Measurements from ENCODE around the gene ACOX2.
A peak's percentile ranks its signal among the peaks of the same experiment; 100 is the strongest.
"Not testable (repeated sequence)": the region's sequence is repeated elsewhere in the genome, so short reads cannot be mapped to it uniquely, and the experiment has no call there.

The ACOX2 gene

GRCh38 chr3:58530354-58530865 lies 6.6 kb downstream of the ACOX2 start:
- H3K27ac ChIP-seq (ENCODE audit: low read depth, low read length) = no peak overlapping the region
- no peaks in the 10 kb centered on the region for H3K27me3 ChIP-seq (ENCODE audit: control insufficient read depth, low read length)
- H3K36me3 ChIP-seq (ENCODE audit: control insufficient read depth, low read length) = no peaks in the 10 kb centered on the region
- no peaks in the 10 kb centered on the region for H4K20me1 ChIP-seq (ENCODE audit: control insufficient read depth, insufficient read depth, low read depth, low read length)
- H3F3A ChIP-seq (ENCODE audit: control insufficient read depth, insufficient read depth) = no peaks in the 10 kb centered on the region
- no peak overlapping the region for H3K4me2 ChIP-seq (ENCODE audit: low read length)
- H3K9me2 ChIP-seq (replicated peaks; ENCODE audit: control insufficient read depth, low read length) = no peaks in the 10 kb centered on the region
- peaks cover 11% of the 10 kb centered on the region; the same call in 1 of the 2 replicates for H3K4me1 ChIP-seq (ENCODE audit: control insufficient read depth, low read length)
- H3K79me2 ChIP-seq (ENCODE audit: control insufficient read depth, low read length) = no peaks in the 10 kb centered on the region
- no peak for TF ChIP-seq EZH2phosphoT487 (IDR thresholded peaks at IDR 0.05; ENCODE audit: borderline replicate concordance, low read length)
- TF ChIP-seq CTCF (IDR thresholded peaks at IDR 0.05; ENCODE audit: low read depth, low read length, poor library complexity, severe bottlenecking) = no peak
- H3K9me3 ChIP-seq (ENCODE audit: control insufficient read depth, insufficient read depth, low read length) = no peaks in the 10 kb centered on the region
- H3K4me3 ChIP-seq (ENCODE audit: low read length) = no peak overlapping the region

- Histone ChIP-seq H3K9me3 (ENCODE audit: control insufficient read depth, insufficient read depth, low read length) (no peaks in the 10 kb centered on the region), H3K27ac (ENCODE audit: low read depth, low read length) (no peak overlapping the region), H3K4me3 (ENCODE audit: low read length) (no peak overlapping the region), H3K36me3 (ENCODE audit: control insufficient read depth, low read length) (no peaks in the 10 kb centered on the region), H3K27me3 (ENCODE audit: control insufficient read depth, low read length) (no peaks in the 10 kb centered on the region), H3F3A (ENCODE audit: control insufficient read depth, insufficient read depth) (no peaks in the 10 kb centered on the region), H4K20me1 (ENCODE audit: control insufficient read depth, insufficient read depth, low read depth, low read length) (no peaks in the 10 kb centered on the region), H3K4me1 (ENCODE audit: control insufficient read depth, low read length) (peaks cover 11% of the 10 kb centered on the region; the same call in 1 of the 2 replicates), H3K79me2 (ENCODE audit: control insufficient read depth, low read length) (no peaks in the 10 kb centered on the region), H3K9me2 (replicated peaks; ENCODE audit: control insufficient read depth, low read length) (no peaks in the 10 kb centered on the region), H3K4me2 (ENCODE audit: low read length) (no peak overlapping the region)
- TF ChIP-seq CTCF (IDR thresholded peaks at IDR 0.05; ENCODE audit: low read depth, low read length, poor library complexity, severe bottlenecking) (peak; percentile 75), EZH2phosphoT487 (IDR thresholded peaks at IDR 0.05; ENCODE audit: borderline replicate concordance, low read length) (no peak)
Measured at GRCh38 chr3:58529516-58530353, 7.3 kb downstream of the ACOX2 start.

GRCh38 chr3:58528629-58529028 lies 8.4 kb downstream of the ACOX2 start:
- Histone ChIP-seq H3K4me2 (ENCODE audit: low read length) (no peak overlapping the region), H3K79me2 (ENCODE audit: control insufficient read depth, low read length) (no peaks in the 10 kb centered on the region), H3K9me3 (ENCODE audit: control insufficient read depth, insufficient read depth, low read length) (no peaks in the 10 kb centered on the region), H3K27me3 (ENCODE audit: control insufficient read depth, low read length) (no peaks in the 10 kb centered on the region), H3K4me3 (ENCODE audit: low read length) (no peak overlapping the region), H3K36me3 (ENCODE audit: control insufficient read depth, low read length) (no peaks in the 10 kb centered on the region), H3F3A (ENCODE audit: control insufficient read depth, insufficient read depth) (no peaks in the 10 kb centered on the region), H3K27ac (ENCODE audit: low read depth, low read length) (no peak overlapping the region), H4K20me1 (ENCODE audit: control insufficient read depth, insufficient read depth, low read depth, low read length) (no peaks in the 10 kb centered on the region), H3K4me1 (ENCODE audit: control insufficient read depth, low read length) (peaks cover 11% of the 10 kb centered on the region; the same call in 1 of the 2 replicates), H3K9me2 (replicated peaks; ENCODE audit: control insufficient read depth, low read length) (no peaks in the 10 kb centered on the region)
- TF ChIP-seq CTCF (IDR thresholded peaks at IDR 0.05; ENCODE audit: low read depth, low read length, poor library complexity, severe bottlenecking) (no peak), EZH2phosphoT487 (IDR thresholded peaks at IDR 0.05; ENCODE audit: borderline replicate concordance, low read length) (no peak)

- H3K79me2 ChIP-seq (ENCODE audit: control insufficient read depth, low read length); H3K27ac ChIP-seq (ENCODE audit: low read depth, low read length); H3F3A ChIP-seq (ENCODE audit: control insufficient read depth, insufficient read depth); H3K27me3 ChIP-seq (ENCODE audit: control insufficient read depth, low read length); H4K20me1 ChIP-seq (ENCODE audit: control insufficient read depth, insufficient read depth, low read depth, low read length); H3K9me2 ChIP-seq (replicated peaks; ENCODE audit: control insufficient read depth, low read length); H3K36me3 ChIP-seq (ENCODE audit: control insufficient read depth, low read length); H3K4me3 ChIP-seq (ENCODE audit: low read length); H3K4me1 ChIP-seq (ENCODE audit: control insufficient read depth, low read length); H3K9me3 ChIP-seq (ENCODE audit: control insufficient read depth, insufficient read depth, low read length); H3K4me2 ChIP-seq (ENCODE audit: low read length): not testable (repeated sequence)
Measured at GRCh38 chr3:58527440-58527839, 9.6 kb downstream of the ACOX2 start.

All from DOHH2 (cell line).